GM12892 (cell line): ENCODE data around the gene ATAT1.

Experiments
- DNase-seq: peaks from one replicate; pipeline ENCODE4 v3.0.0; 2011; ENCODE audit not compliant: insufficient read length
- FAIRE-seq: peaks from 2 replicates; lab custom pipeline; 2011; peaks lifted over from hg19 to GRCh38; lab: Jason Lieb, UNC
- POLR2A ChIP-seq: IDR thresholded peaks from 2 replicates; pipeline ENCODE4 v1.6.1; 2011; ENCODE audit warnings: low read depth, low read length, control low read depth
- POLR2AphosphoS5 ChIP-seq: IDR thresholded peaks from 2 replicates; pipeline ENCODE4 v1.6.1; 2011; ENCODE audit warnings: low read depth, low read length, control low read depth
- TAF1 ChIP-seq: IDR thresholded peaks from 2 replicates; pipeline ENCODE4 v1.6.1; 2011; ENCODE audit warnings: low read depth, mild to moderate bottlenecking, control low read depth, low read length, borderline replicate concordance

The ATAT1 gene

DNA sequence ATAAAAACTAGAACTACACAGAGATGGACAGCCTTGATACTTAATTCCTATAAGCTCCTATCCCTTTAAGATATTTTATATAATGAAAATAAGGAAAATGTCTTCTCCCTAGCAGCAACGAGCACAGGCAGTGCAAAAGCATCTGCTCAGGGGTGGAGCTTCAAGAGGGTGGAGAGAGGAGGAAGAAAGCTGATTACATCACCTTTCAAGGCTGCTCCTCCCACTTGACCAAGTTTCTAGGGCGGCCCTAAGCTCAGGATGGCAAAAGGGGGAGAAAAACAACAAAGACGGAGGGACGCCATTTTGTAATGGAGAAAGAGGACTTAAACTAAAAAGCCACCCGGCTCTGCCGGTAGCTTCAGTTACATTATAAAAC, 11.8 kb upstream of the ATAT1 start:
- TF ChIP-seq POLR2AphosphoS5 (0 out of 2 replicates have a peak, but pooled peaks have one; percentile 31), POLR2A (no peak), TAF1 (peak; percentile 59; the same call in 1 of the 2 replicates)
- FAIRE-seq (peak; percentile 82), DNase-seq (peak; percentile 55)

DNA sequence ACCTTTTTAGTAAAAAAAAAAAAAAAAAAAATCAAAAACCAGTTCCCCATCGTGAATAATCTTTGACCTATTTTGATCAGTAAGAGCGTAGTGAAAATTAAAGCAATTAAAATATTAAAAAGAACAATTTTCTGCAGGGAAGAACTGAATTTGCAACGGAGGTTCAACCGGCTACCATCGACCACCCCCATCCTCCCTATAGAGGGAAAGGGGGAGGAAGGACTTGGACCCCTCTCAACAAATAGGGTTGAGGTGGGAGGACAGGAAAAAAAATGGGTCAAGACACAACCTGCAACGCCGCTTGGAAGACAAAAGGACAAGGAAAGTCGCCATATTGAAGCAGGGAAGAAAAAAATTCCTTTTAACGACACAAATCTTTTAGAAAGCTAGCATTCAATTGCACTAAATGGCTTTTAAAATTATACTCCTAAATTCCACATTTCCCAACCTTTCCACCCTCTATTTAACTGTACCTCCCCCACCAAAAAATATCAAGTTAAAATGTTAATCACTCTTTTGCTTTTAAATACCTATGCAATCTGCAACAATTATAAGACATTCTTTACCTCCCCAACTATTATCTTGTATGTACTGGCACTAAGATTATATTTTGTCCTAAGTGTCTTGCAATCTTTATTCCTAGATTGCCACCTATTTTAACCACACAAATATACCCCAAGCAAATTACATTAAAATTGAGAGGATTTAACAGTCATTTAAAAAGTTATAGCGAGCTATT, 11.3 kb upstream of the ATAT1 start:
- DNase-seq (no peak), FAIRE-seq (peak; percentile 51)
- TF ChIP-seq TAF1 (no peak), POLR2AphosphoS5 (peak; percentile 59), POLR2A (peak; percentile 54; the same call in 1 of the 2 replicates)

DNA sequence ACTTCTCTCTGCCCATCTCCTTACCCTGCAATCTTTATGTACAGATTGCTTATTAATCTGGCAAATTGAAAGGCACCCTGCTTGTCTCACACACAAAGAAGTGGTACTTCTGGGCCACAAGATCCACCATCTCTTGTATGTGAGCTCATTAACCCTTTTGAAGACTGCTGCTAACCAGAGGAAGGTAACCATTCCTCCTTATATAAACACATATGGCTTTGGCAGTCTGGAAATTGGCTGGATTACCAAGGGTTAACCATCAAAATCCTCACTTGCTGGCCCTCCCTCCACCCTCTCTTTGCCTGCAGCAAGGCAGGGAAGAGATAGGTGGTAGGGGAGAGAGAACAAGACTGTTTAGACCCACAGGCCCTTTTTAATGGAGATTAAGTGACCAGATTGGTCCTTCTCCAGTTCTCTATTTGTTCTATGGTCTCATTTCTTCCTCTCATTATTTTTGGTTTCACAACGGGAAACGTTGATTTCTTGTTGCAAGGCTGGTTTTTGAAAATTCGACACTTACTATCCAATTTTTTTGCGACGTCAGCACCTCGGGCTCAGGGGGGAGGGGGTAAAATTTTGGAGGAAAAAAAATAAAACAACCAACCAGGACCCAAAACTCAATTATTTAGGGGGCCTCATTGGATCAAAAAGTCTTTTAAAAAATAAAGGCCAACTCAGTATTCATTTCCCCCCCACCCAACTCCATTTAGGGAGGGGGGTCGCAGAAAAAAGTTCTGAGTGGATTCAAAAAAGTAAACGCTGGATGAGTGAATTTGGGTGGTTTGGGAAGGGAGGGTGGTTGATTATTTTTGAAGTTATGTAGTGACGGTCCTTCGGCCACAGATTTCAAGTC, 10.5 kb upstream of the ATAT1 start:
- FAIRE-seq (no peak), DNase-seq (no peak)
- TF ChIP-seq POLR2A (peak; percentile 88), POLR2AphosphoS5 (peak; percentile 96), TAF1 (no peak)

DNA sequence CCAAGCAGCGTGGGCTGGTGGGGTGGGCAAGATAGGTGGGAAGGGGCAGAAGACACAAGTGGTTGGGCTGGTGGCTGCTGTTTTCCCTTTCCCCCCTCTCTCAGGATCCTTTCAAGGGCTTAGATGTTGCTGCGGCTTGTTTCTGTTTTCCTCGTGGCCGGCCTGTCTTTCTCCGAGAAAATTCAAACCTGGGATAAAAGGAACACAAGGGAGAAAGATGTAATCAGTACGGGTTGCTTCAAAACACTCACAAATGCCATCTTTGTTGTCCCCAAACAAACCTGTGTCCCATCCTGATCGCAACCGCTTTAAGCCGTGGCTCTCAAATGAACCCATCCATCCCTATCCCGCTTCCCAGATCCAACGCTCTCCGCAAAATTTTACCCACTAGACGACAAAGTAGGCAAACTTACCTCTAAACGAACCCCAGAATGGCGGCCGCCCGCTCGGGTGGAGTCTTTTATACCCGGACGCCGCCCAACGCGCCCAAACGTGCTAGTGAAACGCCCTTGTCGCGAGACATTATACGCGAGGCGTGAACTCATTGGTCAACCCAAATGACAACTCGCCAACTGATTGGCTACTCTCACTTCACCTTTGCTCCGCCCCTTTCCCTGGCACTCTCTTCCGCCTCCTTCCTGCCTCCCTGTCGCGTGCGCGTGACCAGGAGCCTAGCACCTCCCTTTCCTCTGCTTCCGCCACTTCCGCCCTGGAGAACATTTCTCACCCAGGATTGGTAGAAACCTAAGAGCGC, 9.7 kb upstream of the ATAT1 start, which contains the start of gene PPP1R10:
Gene PPP1R10 (minus strand): TSS at position 433 of the 754 bp plus-strand sequence. CDS start 7,299 bp downstream, outside the sequence.
- peak; percentile 76 for DNase-seq
- FAIRE-seq: peak; percentile 97
- TF ChIP-seq POLR2AphosphoS5: peak; percentile 100
- TF ChIP-seq POLR2A: peak; percentile 99
- TF ChIP-seq TAF1: peak; percentile 99

DNA sequence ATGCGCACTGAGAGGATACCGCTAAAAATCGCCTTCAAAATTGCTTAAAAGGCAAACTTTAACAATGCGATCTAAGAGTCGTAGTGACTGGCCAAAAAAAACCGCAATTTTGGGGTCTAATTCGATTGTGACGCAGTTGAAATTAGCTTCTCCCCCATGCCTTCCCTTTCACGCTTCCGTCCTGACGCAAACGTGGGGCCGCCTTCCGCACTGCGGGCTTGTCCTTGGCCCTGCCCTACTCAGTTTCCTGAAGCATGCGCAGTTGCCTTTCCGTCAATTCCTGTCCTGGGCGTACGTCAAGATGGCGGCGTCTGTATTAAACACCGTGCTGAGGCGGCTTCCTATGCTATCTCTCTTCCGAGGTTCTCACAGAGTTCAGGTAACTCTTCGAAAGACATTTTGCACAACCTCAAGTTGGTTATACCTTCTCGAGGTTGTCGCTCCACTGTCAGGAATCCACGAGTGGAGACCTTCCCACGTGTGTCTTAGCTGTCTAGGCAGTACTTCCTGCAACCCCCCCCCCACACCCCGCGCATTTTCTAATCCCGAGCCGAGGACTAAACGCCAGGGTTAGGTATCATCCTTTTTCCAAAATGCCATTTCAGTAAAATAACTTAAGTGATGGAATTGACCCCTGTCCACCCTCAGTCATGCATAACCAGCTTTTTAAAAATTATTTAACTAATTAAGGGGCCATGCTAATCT, 9.0 kb upstream of the ATAT1 start, which contains the start of gene MRPS18B:
Gene MRPS18B (plus strand): TSS at position 276 of the 705 bp plus-strand sequence. CDS start 26 bp downstream, at position 302.
- TF ChIP-seq TAF1 (peak; percentile 96), POLR2A (peak; percentile 97), POLR2AphosphoS5 (peak; percentile 95)
- DNase-seq (peak; percentile 71), FAIRE-seq (no peak)

DNA sequence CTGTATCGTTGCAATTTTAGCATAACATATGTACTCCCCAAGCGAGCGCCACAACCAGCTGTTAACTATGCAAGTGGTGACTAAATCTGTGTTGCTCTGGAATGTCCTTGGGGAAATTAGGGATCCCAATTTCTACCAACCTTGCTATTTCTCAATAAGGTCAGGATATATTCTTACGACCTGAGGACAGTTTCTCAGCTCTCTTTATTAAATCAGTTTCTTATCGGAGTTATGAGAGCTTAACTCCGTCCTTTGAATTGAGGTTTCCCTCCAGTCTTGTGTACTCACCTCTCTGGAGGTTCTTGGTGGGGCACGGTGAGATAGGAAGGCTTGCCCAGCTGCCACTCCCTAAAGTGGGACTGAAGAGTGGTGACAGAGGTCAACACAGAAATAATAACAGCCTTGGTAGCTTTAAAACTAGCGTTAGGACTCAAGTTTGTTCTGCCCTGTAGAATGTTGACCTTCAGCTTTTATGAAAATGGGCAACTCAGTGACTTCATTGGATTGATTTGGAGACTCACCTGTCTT, 8.3 kb upstream of the ATAT1 start:
- no peak for FAIRE-seq
- no peak for DNase-seq
- TF ChIP-seq POLR2AphosphoS5: no peak

DNA sequence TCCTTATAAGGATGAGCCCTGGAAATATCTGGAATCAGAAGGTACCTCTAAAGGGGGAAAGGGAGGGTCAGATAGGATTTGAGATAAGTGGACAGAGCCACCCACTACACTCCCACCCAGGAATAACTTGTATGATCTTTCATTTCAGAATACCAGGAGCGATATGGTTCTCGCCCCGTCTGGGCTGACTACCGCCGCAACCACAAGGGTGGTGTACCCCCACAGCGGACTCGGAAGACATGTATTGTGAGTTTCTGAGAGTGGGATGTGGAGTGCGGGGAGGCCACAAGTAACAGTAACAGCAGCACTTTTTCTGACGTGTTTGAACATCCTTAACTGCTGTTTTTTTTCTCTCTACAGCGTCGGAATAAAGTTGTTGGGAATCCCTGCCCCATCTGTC, 7.1 kb upstream of the ATAT1 start:
- FAIRE-seq: no peak
- TF ChIP-seq TAF1 (no peak), POLR2A (no peak), POLR2AphosphoS5 (no peak)
- DNase-seq: no peak

DNA sequence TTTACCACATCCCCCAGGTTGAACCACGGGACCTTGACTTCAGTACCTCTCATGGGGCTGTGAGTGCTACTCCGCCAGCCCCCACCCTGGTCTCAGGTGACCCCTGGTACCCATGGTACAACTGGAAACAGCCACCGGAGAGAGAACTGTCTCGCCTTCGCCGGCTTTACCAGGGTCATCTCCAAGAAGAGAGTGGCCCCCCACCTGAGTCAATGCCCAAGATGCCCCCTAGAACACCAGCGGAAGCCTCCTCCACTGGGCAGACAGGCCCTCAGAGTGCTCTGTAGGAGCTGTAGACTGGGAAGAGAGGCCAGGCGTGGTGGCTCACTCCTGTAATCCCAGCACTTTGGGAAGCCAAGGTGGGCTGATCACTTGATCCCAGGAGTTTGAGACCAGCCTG, 1.2 kb upstream of the ATAT1 start:
- TF ChIP-seq POLR2A: no peak
- TF ChIP-seq POLR2AphosphoS5: no peak
- no peak for TF ChIP-seq TAF1
- DNase-seq: no peak
- no peak for FAIRE-seq

DNA sequence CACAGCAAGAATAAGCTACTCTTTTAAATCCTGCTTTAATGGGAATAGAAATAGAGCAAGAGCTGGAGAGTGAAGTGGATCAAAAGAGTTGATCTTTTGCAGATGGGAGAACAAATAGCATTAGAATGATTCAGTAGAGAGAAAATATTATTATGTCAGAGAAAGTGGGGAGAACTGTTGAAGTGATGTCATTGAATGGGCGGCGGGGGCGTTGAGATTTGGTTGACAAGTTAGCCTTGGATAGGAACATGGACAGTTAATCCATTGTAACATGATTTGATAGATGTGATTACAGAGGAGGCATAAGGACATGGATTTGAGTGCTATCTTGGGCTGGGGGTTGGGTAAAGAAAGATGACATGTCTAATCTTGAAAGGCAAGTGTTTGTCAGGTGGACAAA, 9.2 kb downstream of the ATAT1 start:
- no peak for FAIRE-seq
- DNase-seq: no peak
- TF ChIP-seq TAF1: no peak
- TF ChIP-seq POLR2A: no peak
- no peak for TF ChIP-seq POLR2AphosphoS5

DNA sequence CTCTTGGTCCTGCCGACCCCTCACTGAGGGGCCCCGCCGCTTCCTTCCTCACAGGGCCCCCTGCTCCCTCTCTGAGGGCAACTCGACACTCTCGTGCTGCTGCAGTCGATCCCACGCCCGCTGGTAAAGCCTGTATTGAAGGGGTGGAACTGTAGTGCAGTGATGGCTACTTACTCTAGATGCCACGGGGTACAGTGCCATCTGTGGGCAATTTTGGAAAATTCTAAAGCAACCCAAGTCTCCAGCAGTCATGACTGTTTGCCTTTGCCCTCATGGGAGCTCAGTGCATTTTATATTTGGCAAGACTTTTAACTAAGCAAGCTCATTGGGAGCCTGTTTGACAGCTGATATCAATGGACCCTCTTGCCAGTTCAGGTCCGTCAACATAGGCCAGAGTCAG, 13.8 kb downstream of the ATAT1 start:
- no peak for FAIRE-seq
- no peak for DNase-seq
- TF ChIP-seq TAF1 (no peak), POLR2AphosphoS5 (no peak), POLR2A (no peak)
